GM18526 (cell line): ENCODE data around the gene VPS37D.
A peak's percentile ranks its signal among the peaks of the same experiment; 100 is the strongest.

Experiments
- POLR2A ChIP-seq: IDR thresholded peaks from 3 replicates; pipeline ENCODE4 v1.6.1; 2011; ENCODE audit not compliant: insufficient read length; ENCODE audit errors: extremely low read depth

Gene VPS37D

DNA sequence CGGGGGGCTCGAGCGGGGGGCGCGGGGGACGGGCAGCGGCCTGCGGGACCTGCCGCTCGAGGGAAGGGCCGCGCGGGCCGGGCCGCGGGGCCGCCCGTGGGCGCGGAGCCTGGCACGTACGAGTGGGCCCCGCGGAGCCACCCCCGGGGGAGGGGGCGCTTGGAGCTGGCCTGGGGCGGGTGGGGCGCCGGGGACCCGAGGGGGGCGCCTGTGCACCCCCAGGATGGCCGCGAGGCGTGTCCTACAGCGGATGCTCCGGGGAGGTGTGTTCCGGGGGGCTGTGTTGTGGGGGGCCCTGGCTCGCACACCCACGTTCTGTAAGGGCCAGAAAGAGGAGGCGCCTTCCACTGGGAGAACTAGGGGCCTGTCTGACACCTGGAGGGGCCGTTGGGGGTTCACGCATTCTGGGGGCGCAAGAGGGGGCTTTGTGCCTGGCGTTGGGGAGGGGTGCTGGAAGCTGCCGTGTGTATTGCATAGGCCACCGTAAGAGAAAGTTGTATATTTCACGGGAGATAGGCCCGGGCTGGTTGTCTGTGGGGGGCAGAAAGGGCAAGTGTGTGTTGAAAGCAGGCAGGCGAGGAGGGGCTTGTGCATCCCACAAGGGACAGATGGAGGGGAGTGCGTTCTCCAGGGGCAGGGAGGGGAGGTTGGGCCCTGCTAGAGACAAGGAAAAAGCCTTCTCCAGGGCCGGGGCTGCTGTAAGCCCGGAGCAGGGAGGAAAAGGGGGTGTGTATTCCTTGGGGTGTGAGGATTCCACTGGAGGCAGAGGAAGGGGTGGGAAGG lies 663 bp downstream of the VPS37D start:
- no peak for TF ChIP-seq POLR2A

GRCh38 chr7:73668886-73669230 lies 1.2 kb downstream of the VPS37D start:
- TF ChIP-seq POLR2A: no peak

DNA sequence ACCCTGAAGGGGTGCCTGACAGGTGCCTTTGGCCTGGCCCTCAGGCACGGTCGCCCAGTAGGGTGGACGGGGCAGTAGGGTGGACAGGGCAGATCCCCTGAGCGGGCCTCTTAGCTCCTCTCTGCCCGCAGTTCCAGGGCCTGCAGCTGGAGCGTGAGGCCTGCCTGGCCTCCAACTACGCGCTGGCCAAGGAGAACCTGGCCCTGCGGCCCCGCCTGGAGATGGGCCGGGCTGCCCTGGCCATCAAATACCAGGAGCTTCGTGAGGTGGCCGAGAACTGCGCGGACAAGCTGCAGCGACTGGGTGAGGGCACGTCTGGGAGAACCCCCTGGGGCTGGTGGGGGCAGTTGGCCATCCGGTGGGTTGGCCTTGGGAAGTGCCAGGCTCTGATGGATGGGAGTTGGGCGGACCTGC lies 1.7 kb downstream of the VPS37D start:
- TF ChIP-seq POLR2A: no peak

DNA sequence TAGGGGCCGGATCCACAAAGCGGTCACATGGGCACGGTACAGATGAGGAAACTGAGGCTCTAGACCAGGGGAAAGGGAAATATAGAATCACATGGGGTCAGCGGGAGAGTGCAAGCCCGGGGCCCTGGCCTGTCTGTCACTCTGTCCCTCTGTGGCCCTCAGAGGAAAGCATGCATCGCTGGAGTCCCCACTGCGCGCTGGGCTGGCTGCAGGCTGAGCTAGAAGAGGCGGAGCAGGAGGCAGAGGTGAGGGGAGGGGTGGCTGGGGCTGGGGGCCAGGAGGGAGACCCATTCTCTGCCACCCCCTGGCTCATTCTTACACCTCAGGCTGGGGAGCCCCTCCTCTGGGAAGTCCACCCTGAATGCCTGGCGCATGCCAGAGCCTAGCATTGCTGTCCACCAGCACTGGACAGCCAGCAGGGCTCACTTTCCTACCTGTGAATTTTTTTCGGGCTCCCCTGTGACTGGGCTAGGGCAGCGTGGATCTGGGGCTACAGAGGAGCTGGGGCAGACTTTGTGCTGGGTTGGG lies 2.3 kb downstream of the VPS37D start:
- no peak for TF ChIP-seq POLR2A

GRCh38 chr7:73671322-73671661 lies 3.7 kb downstream of the VPS37D start:
- no peak for TF ChIP-seq POLR2A

- no peak for TF ChIP-seq POLR2A
Measured at GRCh38 chr7:73671857-73672445, 4.3 kb downstream of the VPS37D start.

GRCh38 chr7:73674468-73675124 lies 7.0 kb downstream of the VPS37D start:
- no peak for TF ChIP-seq POLR2A

- no peak for TF ChIP-seq POLR2A
Measured at GRCh38 chr7:73678862-73679261, 11.2 kb downstream of the VPS37D start.

DNA sequence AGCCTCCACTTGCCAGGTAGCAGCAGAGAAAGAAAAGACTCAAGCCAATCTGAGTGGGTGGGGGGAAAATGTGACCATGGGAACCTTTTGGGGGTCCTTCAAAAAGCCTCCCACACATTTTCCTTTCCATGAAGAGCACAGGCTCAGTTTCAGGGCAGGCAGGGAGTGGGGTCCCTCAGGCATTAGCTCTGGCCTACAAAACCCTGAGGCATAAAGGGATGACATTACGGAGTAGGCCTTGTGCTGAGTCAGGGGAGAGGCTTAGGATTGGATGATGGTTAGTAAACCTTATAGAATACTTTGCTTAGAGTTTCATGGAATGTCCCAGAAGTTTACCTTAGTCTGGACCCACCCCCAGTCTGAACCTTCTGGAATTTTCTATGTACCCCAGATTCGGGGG lies 12.1 kb downstream of the VPS37D start:
- TF ChIP-seq POLR2A: no peak

DNA sequence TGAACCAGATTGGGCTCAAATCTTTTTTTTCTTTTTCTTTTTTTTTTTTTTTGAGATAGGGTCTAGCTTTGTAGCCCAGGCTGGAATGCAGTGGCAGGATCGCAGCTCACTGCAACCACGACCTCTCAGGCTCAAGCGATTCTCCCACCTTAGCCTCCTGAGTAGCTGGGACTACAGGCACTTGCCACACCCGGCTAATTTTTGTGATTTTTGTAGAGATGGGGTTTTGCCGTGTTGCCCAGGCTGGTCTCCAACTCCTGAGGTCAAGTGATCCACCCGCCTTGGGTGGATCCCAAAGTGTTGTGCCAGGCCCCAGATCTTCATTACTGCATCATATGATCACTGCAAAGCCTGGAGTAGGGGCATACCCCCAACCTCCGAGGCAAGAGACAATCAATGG lies 12.9 kb downstream of the VPS37D start:
- no peak for TF ChIP-seq POLR2A

DNA sequence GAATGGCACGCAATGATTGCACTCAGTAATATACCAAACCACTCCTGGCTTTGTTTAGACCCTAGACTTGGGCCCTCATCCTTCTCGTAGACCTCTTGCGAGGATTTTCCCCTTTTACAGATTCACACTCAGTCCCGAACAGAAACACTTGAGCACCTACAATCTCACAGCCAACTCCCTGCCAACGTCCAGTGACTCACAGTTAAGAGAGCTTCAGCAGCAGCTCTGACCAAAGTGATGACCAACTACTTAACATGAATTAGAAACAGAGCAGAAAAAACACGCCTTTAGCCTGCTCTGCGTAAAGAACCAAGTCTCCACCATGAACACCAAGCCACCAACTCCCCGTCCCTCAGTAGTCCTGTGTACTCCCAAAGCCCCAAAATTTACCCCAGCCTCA lies 13.4 kb downstream of the VPS37D start:
- TF ChIP-seq POLR2A: no peak

DNA sequence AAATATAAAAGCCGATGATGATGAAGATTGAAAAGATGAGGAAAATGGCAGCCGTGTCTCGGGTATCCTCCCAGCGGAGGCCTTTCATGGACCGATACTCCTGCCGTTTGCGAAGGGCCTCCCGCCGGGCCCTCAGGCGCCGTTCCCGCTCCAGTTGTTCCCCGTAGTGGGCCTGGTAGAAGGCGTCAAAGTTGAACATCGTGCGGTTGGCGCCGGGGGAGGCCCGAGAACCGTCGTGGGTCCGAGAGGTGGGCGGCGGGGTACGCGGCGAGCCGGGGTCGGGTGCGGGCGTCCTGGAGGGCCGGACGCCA lies 15.1 kb downstream of the VPS37D start:
- no peak for TF ChIP-seq POLR2A

- peak; percentile 90 for TF ChIP-seq POLR2A
Measured at GRCh38 chr7:73683056-73683787, 15.6 kb downstream of the VPS37D start, which contains the start of the genes BUD23 and DNAJC30. TSS of gene BUD23 (plus strand) at chr7:73683597. CDS start at chr7:73683626, 29 bp downstream. TSS of gene DNAJC30 (minus strand) at chr7:73683453. CDS start at chr7:73683423, 30 bp downstream.

DNA sequence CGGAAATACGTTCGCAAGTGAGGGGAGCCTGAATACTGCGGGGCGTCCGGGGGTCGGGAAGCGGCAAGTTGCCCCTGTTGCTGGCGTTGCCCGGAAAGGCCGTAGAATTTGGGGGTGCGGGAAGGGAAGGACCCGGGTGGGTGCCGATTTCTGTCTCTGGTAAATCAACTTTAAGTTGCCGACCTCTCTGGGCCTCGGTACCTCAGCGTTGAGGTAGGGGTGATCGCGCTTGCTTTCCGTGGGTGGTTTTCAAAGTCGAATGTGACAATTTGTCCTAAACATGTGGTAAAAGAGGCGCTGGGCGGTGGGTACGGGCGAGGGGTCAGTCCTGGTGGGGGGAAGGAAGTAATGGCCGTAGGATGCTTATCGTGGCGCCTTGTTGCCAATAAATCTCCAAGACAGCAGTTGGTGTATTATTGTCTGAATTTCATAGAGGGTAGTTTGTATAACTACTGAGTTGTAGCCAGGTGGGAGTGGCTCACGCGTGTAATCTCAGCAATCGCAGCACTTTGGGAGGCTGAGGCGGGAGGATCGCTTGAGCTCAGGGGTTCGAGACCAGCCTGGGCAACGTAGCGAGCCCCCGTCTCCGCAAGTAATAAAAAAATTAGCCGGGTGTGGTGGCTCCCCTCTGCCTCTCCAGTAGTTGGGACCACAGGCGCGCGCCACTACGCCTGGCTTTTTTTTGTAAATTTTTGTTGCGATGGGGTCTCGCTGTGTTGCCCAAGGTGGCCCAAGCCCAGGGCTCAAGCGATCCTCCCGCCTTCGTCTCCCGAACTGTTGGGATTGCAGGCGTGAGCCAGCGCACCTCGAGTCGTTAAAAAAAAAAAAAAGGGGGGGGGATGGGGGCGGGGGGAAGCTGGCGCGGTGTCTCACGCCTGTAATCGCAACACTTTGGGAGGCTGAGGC lies 16.4 kb downstream of the VPS37D start:
- TF ChIP-seq POLR2A: no peak

DNA sequence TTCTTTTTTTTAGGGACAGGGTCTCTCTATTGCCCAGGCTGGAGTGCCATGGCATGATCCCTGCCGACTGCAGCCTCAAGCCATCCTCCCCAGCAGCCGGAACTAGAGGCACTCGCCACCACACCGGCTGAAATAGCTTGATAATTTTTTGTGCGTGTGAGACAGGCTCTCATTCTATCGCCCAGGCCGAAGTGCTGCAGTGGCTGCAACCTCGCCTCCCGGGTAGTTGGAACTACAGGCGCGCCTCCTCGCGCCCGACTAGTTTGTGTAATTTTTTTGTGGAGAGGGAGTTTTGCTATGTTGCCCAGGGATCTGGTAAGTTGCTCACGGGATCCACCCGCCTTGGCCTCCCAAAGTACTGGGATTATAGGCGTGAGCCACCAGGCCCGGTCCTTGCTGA lies 17.7 kb downstream of the VPS37D start:
- no peak for TF ChIP-seq POLR2A
